HG03066 (cell line): ENCODE measurements around the gene STEAP2.

Experiments used
- ATAC-seq: cut with Tn5 transposase; IDR thresholded peaks from one replicate; pipeline ENCODE4 v1.9.1; 2021; ENCODE audit warnings: low read depth; ENCODE audit not compliant: unreplicated experiment

The STEAP2 gene

GRCh38 chr7:90267263-90267858, 55.8 kb downstream of the STEAP2 start:
- no peak for ATAC-seq

DNA sequence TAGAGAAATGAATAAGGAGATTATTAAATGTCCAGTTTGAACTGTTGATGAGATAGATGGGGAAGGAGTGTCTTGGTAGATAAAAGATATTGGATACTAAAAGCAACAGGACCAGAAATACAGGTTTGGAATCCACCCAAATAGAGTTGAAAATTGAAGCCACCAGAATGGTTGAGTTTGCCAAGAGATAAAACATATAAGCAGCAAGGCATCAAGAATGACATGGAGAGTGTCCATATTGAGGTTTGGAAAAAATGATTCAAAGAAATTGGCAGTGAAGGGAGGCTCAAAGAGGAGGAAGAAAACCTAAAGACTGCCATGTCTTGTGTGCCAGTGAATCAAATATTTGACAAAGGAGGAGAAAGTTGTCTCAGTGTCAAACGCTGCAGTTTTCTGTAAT, 57.6 kb downstream of the STEAP2 start:
- ATAC-seq = no peak

- no peak for ATAC-seq
Observed at GRCh38 chr7:90270431-90271178, 59.1 kb downstream of the STEAP2 start.

DNA sequence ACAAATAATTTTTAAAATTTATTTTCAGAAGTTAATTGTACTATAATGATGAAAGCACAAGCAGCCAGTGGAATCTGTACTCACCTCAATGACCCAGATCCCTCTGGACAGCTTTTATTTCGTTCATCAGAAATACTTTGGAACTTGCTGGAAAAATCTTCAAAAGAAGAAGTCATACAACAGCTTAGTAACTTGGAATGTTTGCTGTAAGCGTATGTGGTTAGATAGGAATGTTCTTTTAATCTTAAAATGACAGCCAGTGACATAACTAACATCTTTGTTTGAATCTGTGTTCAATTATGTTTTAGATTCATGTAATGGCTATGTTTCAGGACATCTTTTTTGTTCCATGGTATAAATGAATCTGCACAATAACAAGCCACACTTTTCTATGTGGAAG, 60.2 kb downstream of the STEAP2 start:
- ATAC-seq = no peak

- no peak for ATAC-seq
Observed at GRCh38 chr7:90272242-90272641, 60.7 kb downstream of the STEAP2 start.

DNA sequence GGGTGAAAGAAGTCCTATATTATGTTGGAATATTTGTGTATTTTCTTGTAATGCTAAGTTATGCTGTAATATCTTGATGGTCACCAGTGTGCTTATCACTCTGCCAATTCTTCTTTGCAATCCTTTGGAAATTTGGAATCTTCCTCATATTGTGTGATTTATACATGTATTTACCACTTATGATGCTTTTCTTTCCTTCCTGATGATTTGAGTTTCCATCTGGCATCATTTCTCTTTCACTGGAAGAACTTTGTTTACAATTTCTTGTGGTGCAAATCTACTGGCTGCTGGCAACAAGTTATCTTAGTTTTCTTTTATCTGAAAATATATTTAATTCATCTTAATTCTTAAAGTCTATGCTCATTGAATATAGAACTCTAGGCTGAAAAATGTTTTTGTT, 62.6 kb downstream of the STEAP2 start:
- no peak for ATAC-seq

- ATAC-seq = no peak
Observed at GRCh38 chr7:90276033-90276728, 64.6 kb downstream of the STEAP2 start.
